T-cell (primary cell): Measurements from ENCODE around the gene TMEM94. TPM values are rescaled to one million over a fixed set of nuclear protein-coding genes. Genes with fewer than 3 reads are reported as not detected.

ENCODE experiments used
- ATAC-seq, 4 experiments: fragments of 200-7000 bp in 3 of 4; fragments of 150-1000 bp in 1 of 4; cut with Tn5 transposase; replicated peaks in 1 of 4; 1 replicate in 3 of 4; 2 replicates in 1 of 4; pipeline ENCODE4 v1.10.0; 2021; ENCODE audit warnings: moderate library complexity in 3 of 4, mild to moderate bottlenecking in 2 of 4, moderate number of reproducible peaks in 1 of 4
- CTCF ChIA-PET, 2 donors: fragments of 300-600 bp; sonication (Branson Sonifier 250); formaldehyde crosslinking; loops; one replicate each; lab custom pipeline; 2022; ENCODE audit warnings: antibody characterized with exemption in 2 of 2; lab: Charles Lee
- POLR2A ChIA-PET, 2 donors: fragments of 300-600 bp; sonication (Branson Sonifier 250); formaldehyde crosslinking; loops; one replicate each; lab custom pipeline; 2022; ENCODE audit warnings: antibody characterized with exemption in 2 of 2; lab: Charles Lee
- DNase-seq, 35 experiments: peaks; one replicate each; pipeline versions ENCODE4 v3.0.0 to v3.0.0-alpha.2; 2013 to 2023
- H3K27ac ChIP-seq: one replicate; pipeline ENCODE4 v1.5.1; 2013; ENCODE audit warnings: low read length
- H3K27me3 ChIP-seq, 2 experiments: replicated peaks in 1 of 2; 1 replicate in 1 of 2; 2 replicates in 1 of 2; pipeline versions ENCODE4 v1.6.1 to v1.7.0; 2013; ENCODE audit warnings: low read length in 1 of 2, mixed read lengths in 1 of 2; ENCODE audit not compliant: control insufficient read depth in 2 of 2, insufficient read depth in 2 of 2; ENCODE audit errors: extremely low read depth in 1 of 2
- H3K36me3 ChIP-seq, 2 donors: 1 replicate in 1 of 2; 2 replicates in 1 of 2; pipeline versions ENCODE4 v1.6.1 to v1.7.0; 2013; ENCODE audit warnings: low read length in 1 of 2; ENCODE audit not compliant: control insufficient read depth in 2 of 2, insufficient read depth in 1 of 2; ENCODE audit errors: extremely low read depth in 1 of 2
- H3K4me1 ChIP-seq, 2 experiments: 1 replicate in 1 of 2; 2 replicates in 1 of 2; pipeline versions ENCODE4 v1.6.1 to v1.7.0; 2013; ENCODE audit warnings: low read length in 2 of 2, mixed read lengths in 1 of 2; ENCODE audit not compliant: insufficient read depth in 2 of 2, control insufficient read depth in 1 of 2; ENCODE audit errors: extremely low read depth in 1 of 2
- H3K4me3 ChIP-seq, 2 donors: 1 replicate in 1 of 2; 2 replicates in 1 of 2; pipeline versions ENCODE4 v1.5.1 to v1.7.0; 2013; ENCODE audit warnings: mild to moderate bottlenecking in 2 of 2, low read length in 1 of 2, moderate library complexity in 1 of 2; ENCODE audit not compliant: control insufficient read depth in 1 of 2; ENCODE audit errors: extremely low read depth in 1 of 2
- H3K9me3 ChIP-seq: 2 replicates; pipeline ENCODE4 v1.7.0; 2013
- H3K27ac Mint-ChIP-seq, 2 donors: one replicate each; pipeline ENCODE4 v1.8.0; 2020 to 2021; ENCODE audit warnings: mild to moderate bottlenecking in 2 of 2, mixed read lengths in 2 of 2
- H3K27me3 Mint-ChIP-seq, 2 donors: one replicate each; pipeline ENCODE4 v1.8.0; 2021 to 2022; ENCODE audit warnings: mixed read lengths in 2 of 2
- H3K36me3 Mint-ChIP-seq: one replicate; pipeline ENCODE4 v1.8.0; 2021; ENCODE audit warnings: mixed read lengths
- H3K4me1 Mint-ChIP-seq, 3 donors: one replicate each; pipeline ENCODE4 v1.8.0; 2020 to 2022; ENCODE audit warnings: mixed read lengths in 3 of 3, mild to moderate bottlenecking in 1 of 3
- H3K4me3 Mint-ChIP-seq, 3 donors: one replicate each; pipeline ENCODE4 v1.8.0; 2020 to 2022; ENCODE audit warnings: mild to moderate bottlenecking in 3 of 3, mixed read lengths in 3 of 3, moderate library complexity in 3 of 3
- H3K9me3 Mint-ChIP-seq, 3 donors: one replicate each; pipeline ENCODE4 v1.8.0; 2020 to 2022; ENCODE audit warnings: mixed read lengths in 3 of 3
- WGBS: methylation state at CpG from one replicate; pipeline ENCODE4 v1.1.5; 2013; ENCODE audit warnings: missing lambda C conversion rate; ENCODE audit not compliant: insufficient coverage; 5-methylcytosine and 5-hydroxymethylcytosine counted together
- total RNA-seq, 35 experiments: library from RNA in 6 of 35; stranded (reverse) in 6 of 35; fragments of 120-200 nt in 1 of 35; gene quantifications; one replicate each; pipeline versions ENCODE4 v1.2.1 to v1.2.4 and lab custom pipeline; 2013 to 2026

TMEM94 gene
- total RNA-seq, 5 donors from 2014 or later (not counting 1 experiment from before 2014, with no cell fraction given), result 78.5 to 125 (median 105) TPM

GRCh38 chr17:75508931-75509361 lies 52.5 kb downstream of the TMEM94 start:
- DNase-seq, result no peak
- no peak overlapping the region for H3K27ac Mint-ChIP-seq
- H3K4me1 ChIP-seq, result peaks cover 0 to 9% of the 10 kb centered on the region in 2 experiments
- no peaks in the 10 kb centered on the region for H3K36me3 ChIP-seq
- no peaks in the 10 kb centered on the region for H3K4me1 Mint-ChIP-seq
- no peak for ATAC-seq
- WGBS, result 86% methylated on average over 5 of the region's 5 CpGs
- ChIA-PET POLR2A (no interaction called here), CTCF (interaction anchor here in 1 of 2 donors (0.5 kb wide), 1 partner anchor 98 kb away, joined by 3 read pairs; no protein-coding TSS in a partner anchor)
- H3K9me3 ChIP-seq, result no peaks in the 10 kb centered on the region
- H3K9me3 Mint-ChIP-seq, result no peaks in the 10 kb centered on the region
- H3K27me3 Mint-ChIP-seq, result no peaks in the 10 kb centered on the region
- H3K4me3 ChIP-seq, result no peak overlapping the region
- H3K27me3 ChIP-seq, result peaks cover 0 to 22% of the 10 kb centered on the region in 2 experiments
- no peak overlapping the region for H3K4me3 Mint-ChIP-seq
- no peaks in the 10 kb centered on the region for H3K36me3 Mint-ChIP-seq
- no peak overlapping the region for H3K27ac ChIP-seq

- CTCF ChIA-PET, result interaction anchor here in 1 of 2 donors (0.5 kb wide), 1 partner anchor 99 kb away, joined by 3 read pairs; no protein-coding TSS in a partner anchor
- no peak for ATAC-seq
- no peaks in the 10 kb centered on the region for H3K27me3 Mint-ChIP-seq
- H3K4me3 Mint-ChIP-seq, result no peak overlapping the region
- Histone ChIP-seq H3K4me3 (no peak overlapping the region), H3K9me3 (no peaks in the 10 kb centered on the region), H3K27ac (no peak overlapping the region), H3K27me3 (peaks cover 0 to 24% of the 10 kb centered on the region in 2 experiments), H3K36me3 (no peaks in the 10 kb centered on the region), H3K4me1 (peaks cover 0 to 3% of the 10 kb centered on the region in 2 experiments)
- H3K4me1 Mint-ChIP-seq, result no peaks in the 10 kb centered on the region
- 87% methylated on average over 5 of the region's 19 CpGs for WGBS
- POLR2A ChIA-PET, result no interaction called here
- H3K27ac Mint-ChIP-seq, result no peak overlapping the region
- H3K9me3 Mint-ChIP-seq, result no peaks in the 10 kb centered on the region
- no peak for DNase-seq
- no peaks in the 10 kb centered on the region for H3K36me3 Mint-ChIP-seq
Observed at GRCh38 chr17:75509528-75510258, 53.3 kb downstream of the TMEM94 start.

GRCh38 chr17:75511270-75511609 lies 54.8 kb downstream of the TMEM94 start:
- Histone ChIP-seq H3K9me3 (no peaks in the 10 kb centered on the region), H3K4me1 (peaks cover 0 to 17% of the 10 kb centered on the region in 2 experiments), H3K27me3 (peaks cover 0 to 30% of the 10 kb centered on the region in 2 experiments), H3K4me3 (no peak overlapping the region), H3K27ac (no peak overlapping the region), H3K36me3 (no peaks in the 10 kb centered on the region)
- no peaks in the 10 kb centered on the region for H3K27me3 Mint-ChIP-seq
- CTCF ChIA-PET, result interaction anchor here in 1 of 2 donors (0.6 kb wide), 1 partner anchor 86 kb away, joined by 3 read pairs; no protein-coding TSS in a partner anchor
- DNase-seq (no peak), ATAC-seq (no peak)
- WGBS, result 88% methylated on average over 3 of the region's 4 CpGs
- H3K4me1 Mint-ChIP-seq, result no peaks in the 10 kb centered on the region
- no peak overlapping the region for H3K27ac Mint-ChIP-seq
- H3K4me3 Mint-ChIP-seq, result no peak overlapping the region
- no peaks in the 10 kb centered on the region for H3K36me3 Mint-ChIP-seq
- POLR2A ChIA-PET, result interaction anchor here in 1 of 2 donors (0.6 kb wide), 1 partner anchor 16 kb away, joined by 3 read pairs; no protein-coding TSS in a partner anchor
- H3K9me3 Mint-ChIP-seq, result no peaks in the 10 kb centered on the region

GRCh38 chr17:75511610-75512575 lies 55.5 kb downstream of the TMEM94 start:
- H3K9me3 ChIP-seq, result no peaks in the 10 kb centered on the region
- no peak for ATAC-seq
- H3K27ac Mint-ChIP-seq, result no peak overlapping the region
- H3K4me1 ChIP-seq, result peaks cover 0 to 18% of the 10 kb centered on the region in 2 experiments
- 74% methylated on average over 8 of the region's 13 CpGs for WGBS
- no peaks in the 10 kb centered on the region for H3K27me3 Mint-ChIP-seq
- H3K4me3 ChIP-seq, result no peak overlapping the region
- POLR2A ChIA-PET, result interaction anchor here in 1 of 2 donors (0.6 kb wide), 1 partner anchor 15 kb away, joined by 3 read pairs; no protein-coding TSS in a partner anchor
- no peak overlapping the region for H3K27ac ChIP-seq
- CTCF ChIA-PET, result interaction anchor here in 1 of 2 donors (0.6 kb wide), 2 partner anchors 87 to 443 kb away, joined by 3 to 4 read pairs; no protein-coding TSS in a partner anchor
- H3K4me1 Mint-ChIP-seq, result no peaks in the 10 kb centered on the region
- no peak overlapping the region for H3K4me3 Mint-ChIP-seq
- no peaks in the 10 kb centered on the region for H3K36me3 ChIP-seq
- H3K36me3 Mint-ChIP-seq, result no peaks in the 10 kb centered on the region
- H3K27me3 ChIP-seq, result peaks cover 0 to 30% of the 10 kb centered on the region in 2 experiments
- H3K9me3 Mint-ChIP-seq, result no peaks in the 10 kb centered on the region
- DNase-seq, result no peak

GRCh38 chr17:75512926-75513640 lies 56.6 kb downstream of the TMEM94 start:
- DNase-seq (no peak), ATAC-seq (no peak)
- peaks cover 0 to 21% of the 10 kb centered on the region in 2 experiments for H3K27me3 ChIP-seq
- Mint-ChIP-seq H3K36me3 (no peaks in the 10 kb centered on the region), H3K4me3 (peak overlapping the region in 1 of 3 donors; percentile 41), H3K9me3 (no peaks in the 10 kb centered on the region), H3K27me3 (no peaks in the 10 kb centered on the region), H3K4me1 (peaks cover 10 to 11% (median 11%) of the 10 kb centered on the region in 3 donors), H3K27ac (no peak overlapping the region)
- no peaks in the 10 kb centered on the region for H3K36me3 ChIP-seq
- no peak overlapping the region for H3K27ac ChIP-seq
- POLR2A ChIA-PET, result interaction anchor here in 1 of 2 donors (0.6 kb wide), 1 partner anchor 1145 kb away, joined by 3 read pairs; no protein-coding TSS in a partner anchor
- peaks cover 10 to 30% of the 10 kb centered on the region in 2 experiments for H3K4me1 ChIP-seq
- H3K9me3 ChIP-seq, result no peaks in the 10 kb centered on the region
- no peak overlapping the region for H3K4me3 ChIP-seq
- 85% methylated on average over 4 of the region's 10 CpGs for WGBS
- CTCF ChIA-PET, result interaction anchor here in 1 of 2 donors (0.6 kb wide), 1 partner anchor 96 kb away, joined by 3 read pairs; no protein-coding TSS in a partner anchor
